Suprapubic skin (tissue), 4 donors: ENCODE results near the gene KRT6A.

ENCODE experiments used
- CTCF ChIP-seq, 2 donors: fragments of 200-600 bp in 1 of 2; fragments of 450-650 bp in 1 of 2; sonication (generic) in 1 of 2; IDR thresholded peaks; one replicate each; pipeline ENCODE4 v1.5.1; 2016 to 2019; ENCODE audit warnings: antibody characterized with exemption in 2 of 2, mild to moderate bottlenecking in 1 of 2, moderate library complexity in 1 of 2
- POLR2A ChIP-seq, 2 donors: fragments of 450-650 bp; IDR thresholded peaks; one replicate each; pipeline ENCODE4 v1.6.1; 2017; ENCODE audit warnings: antibody characterized with exemption in 2 of 2, mild to moderate bottlenecking in 2 of 2, moderate library complexity in 2 of 2
- POLR2AphosphoS5 ChIP-seq, 3 donors: sonication (generic); formaldehyde crosslinking; IDR thresholded peaks; one replicate each; pipeline ENCODE4 v1.6.1; 2017; ENCODE audit warnings: antibody characterized with exemption in 3 of 3

GRCh38 chr12:52522346-52523011 lies 29.4 kb upstream of the KRT6A start:
- no peak for TF ChIP-seq CTCF (IDR thresholded peaks at IDR 0.05)
- TF ChIP-seq POLR2A (IDR thresholded peaks at IDR 0.05) = no peak
- TF ChIP-seq POLR2AphosphoS5 (IDR thresholded peaks at IDR 0.05) = peak in 2 of 3 donors; percentile 65 to 77
